ENCODE measurements around the gene PLAC1.

Gene PLAC1

DNA sequence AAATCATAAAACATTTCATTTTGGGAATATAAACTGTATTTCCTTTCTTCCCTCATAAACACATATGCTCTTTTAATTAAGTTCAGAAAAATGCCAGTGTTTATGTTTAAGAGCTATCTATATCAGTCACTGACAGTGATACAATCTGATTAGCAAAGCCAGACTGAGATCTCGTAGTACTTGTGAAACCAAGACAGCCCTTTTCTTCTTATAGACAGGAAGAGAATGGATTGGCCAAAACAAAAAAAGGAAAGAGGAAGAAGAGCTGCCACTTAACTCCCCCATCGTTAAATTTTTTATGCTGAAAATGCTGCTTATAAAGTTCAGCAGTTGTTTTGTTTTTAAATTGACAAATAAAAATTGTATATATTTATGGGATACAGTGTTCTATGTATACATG is 87.4 kb downstream of the PLAC1 start:
- no peaks in the 10 kb centered on the region for H3K9me3 ChIP-seq
- TF ChIP-seq, protein P1, sequence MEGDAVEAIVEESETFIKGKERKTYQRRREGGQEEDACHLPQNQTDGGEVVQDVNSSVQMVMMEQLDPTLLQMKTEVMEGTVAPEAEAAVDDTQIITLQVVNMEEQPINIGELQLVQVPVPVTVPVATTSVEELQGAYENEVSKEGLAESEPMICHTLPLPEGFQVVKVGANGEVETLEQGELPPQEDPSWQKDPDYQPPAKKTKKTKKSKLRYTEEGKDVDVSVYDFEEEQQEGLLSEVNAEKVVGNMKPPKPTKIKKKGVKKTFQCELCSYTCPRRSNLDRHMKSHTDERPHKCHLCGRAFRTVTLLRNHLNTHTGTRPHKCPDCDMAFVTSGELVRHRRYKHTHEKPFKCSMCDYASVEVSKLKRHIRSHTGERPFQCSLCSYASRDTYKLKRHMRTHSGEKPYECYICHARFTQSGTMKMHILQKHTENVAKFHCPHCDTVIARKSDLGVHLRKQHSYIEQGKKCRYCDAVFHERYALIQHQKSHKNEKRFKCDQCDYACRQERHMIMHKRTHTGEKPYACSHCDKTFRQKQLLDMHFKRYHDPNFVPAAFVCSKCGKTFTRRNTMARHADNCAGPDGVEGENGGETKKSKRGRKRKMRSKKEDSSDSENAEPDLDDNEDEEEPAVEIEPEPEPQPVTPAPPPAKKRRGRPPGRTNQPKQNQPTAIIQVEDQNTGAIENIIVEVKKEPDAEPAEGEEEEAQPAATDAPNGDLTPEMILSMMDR (IDR thresholded peaks at IDR 0.05) = no peak
- no peak overlapping the region for H3K4me3 ChIP-seq (ENCODE audit: low read depth in 1 of 2, low read length in 1 of 2)
- H3K27ac ChIP-seq = no peak overlapping the region
- H3K36me3 ChIP-seq = no peaks in the 10 kb centered on the region
- H3K4me1 ChIP-seq (ENCODE audit: control insufficient read depth in 1 of 2, insufficient read depth in 1 of 2, low read depth in 1 of 2, low read length in 1 of 2) = no peaks in the 10 kb centered on the region
- no peaks in the 10 kb centered on the region for H3K27me3 ChIP-seq

DNA sequence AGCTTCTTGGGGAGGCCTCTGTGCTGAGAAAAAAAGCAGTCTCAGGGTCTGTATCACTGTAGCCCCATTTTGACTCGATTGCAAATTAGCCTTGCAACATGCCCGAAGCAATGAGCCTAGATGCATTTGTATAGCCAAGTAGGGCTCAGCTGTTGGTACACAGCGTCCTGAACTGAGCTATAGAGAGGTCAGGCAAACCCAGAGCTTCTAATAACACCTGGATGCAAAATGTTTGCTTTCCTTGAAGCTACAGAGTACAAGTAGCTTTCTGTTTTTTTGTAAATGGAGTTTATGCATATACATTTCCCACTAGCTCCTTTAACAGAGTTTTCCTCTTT is 87.8 kb downstream of the PLAC1 start:
- no peaks in the 10 kb centered on the region for H3K36me3 ChIP-seq
- no peak overlapping the region for H3K4me3 ChIP-seq (ENCODE audit: low read depth in 1 of 2, low read length in 1 of 2)
- no peaks in the 10 kb centered on the region for H3K27me3 ChIP-seq
- no peaks in the 10 kb centered on the region for H3K9me3 ChIP-seq
- H3K27ac ChIP-seq = no peak overlapping the region
- no peaks in the 10 kb centered on the region for H3K4me1 ChIP-seq (ENCODE audit: control insufficient read depth in 1 of 2, insufficient read depth in 1 of 2, low read depth in 1 of 2, low read length in 1 of 2)
- TF ChIP-seq, protein P1 (IDR thresholded peaks at IDR 0.05) = no peak

DNA sequence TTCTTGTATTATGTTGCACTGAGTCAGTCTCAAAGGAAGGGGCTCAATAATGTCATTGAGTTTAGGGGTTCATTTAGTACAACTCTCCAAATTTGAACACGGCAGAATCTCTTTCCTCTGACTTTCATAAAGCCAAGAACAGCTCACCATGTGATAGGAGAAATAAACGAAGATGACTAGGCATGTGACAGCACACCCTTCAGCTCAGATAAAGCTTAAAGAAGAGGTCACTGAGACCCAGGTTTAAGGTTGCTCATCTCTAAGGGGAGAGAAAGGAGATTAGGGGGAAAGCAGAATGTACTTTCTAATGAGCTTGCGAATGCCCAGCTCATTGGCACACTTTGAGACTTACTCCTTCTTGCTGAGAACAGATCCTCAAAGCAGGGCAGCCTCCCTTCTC is 89.0 kb downstream of the PLAC1 start:
- Histone ChIP-seq H3K9me3 (no peaks in the 10 kb centered on the region), H3K27me3 (no peaks in the 10 kb centered on the region), H3K27ac (no peak overlapping the region), H3K36me3 (no peaks in the 10 kb centered on the region), H3K4me3 (ENCODE audit: low read depth in 1 of 2, low read length in 1 of 2) (no peak overlapping the region), H3K4me1 (ENCODE audit: control insufficient read depth in 1 of 2, insufficient read depth in 1 of 2, low read depth in 1 of 2, low read length in 1 of 2) (no peaks in the 10 kb centered on the region)
- TF ChIP-seq, protein P1 (IDR thresholded peaks at IDR 0.05) = no peak

DNA sequence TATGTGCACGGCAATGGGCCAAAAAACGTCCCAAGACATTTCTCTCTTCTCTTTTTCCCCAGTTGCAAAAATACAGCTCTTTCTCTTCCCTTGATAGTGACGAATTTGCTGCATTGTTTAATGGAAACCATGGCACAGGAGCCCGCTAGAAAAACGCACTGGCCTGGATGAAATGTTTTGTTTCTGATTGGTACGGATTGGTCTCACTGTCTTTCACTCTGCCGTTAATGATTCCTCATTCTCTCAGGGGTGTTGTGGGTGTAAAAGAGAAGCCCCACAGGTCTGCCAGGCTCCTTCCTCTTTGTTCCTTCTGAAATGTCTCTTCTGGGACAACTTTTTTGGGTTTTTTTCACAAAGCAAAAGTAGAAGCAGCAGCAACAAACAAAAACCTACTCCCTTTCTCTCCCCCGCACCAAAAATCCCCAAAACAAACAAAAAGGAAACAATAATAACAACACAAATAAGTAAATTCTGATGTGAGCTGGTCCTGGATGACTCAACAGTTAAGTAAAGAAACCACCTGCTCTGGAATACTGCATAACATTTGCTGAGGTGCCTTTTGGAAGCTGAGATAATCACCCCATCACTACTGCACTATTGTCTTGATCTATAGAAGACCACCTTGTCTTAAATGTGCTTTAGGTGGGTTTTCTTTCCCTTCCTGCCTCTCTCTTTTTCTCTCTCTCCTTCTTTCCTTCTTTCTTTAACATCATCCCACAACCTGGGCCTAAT is 89.8 kb downstream of the PLAC1 start:
- H3K9me3 ChIP-seq = no peaks in the 10 kb centered on the region
- no peaks in the 10 kb centered on the region for H3K36me3 ChIP-seq
- TF ChIP-seq, protein P1 (IDR thresholded peaks at IDR 0.05) = no peak
- H3K4me1 ChIP-seq (ENCODE audit: control insufficient read depth in 1 of 2, insufficient read depth in 1 of 2, low read depth in 1 of 2, low read length in 1 of 2) = no peaks in the 10 kb centered on the region
- H3K27me3 ChIP-seq = no peaks in the 10 kb centered on the region
- no peak overlapping the region for H3K4me3 ChIP-seq (ENCODE audit: low read depth in 1 of 2, low read length in 1 of 2)
- no peak overlapping the region for H3K27ac ChIP-seq

DNA sequence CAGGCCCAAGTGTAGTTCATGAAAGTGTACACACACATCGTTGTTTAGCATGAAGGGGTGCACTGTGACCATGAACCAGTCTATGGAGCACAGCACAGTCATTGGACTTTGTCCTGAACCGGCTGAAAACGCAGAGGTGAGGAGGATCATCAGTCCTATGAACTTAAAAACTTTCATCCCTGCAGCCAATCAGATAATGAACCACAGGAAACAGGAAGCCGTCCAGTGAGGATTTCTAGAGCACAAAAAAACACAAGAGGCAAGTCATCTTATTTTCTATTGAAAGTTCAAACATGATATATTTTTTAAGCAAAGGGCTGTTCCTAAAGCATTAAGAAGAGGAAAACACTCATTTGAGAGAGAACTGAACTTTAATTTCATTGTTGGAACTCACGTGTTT is 91.8 kb downstream of the PLAC1 start:
- Histone ChIP-seq H3K4me1 (ENCODE audit: control insufficient read depth in 1 of 2, insufficient read depth in 1 of 2, low read depth in 1 of 2, low read length in 1 of 2) (no peaks in the 10 kb centered on the region), H3K36me3 (no peaks in the 10 kb centered on the region), H3K4me3 (ENCODE audit: low read depth in 1 of 2, low read length in 1 of 2) (no peak overlapping the region), H3K9me3 (no peaks in the 10 kb centered on the region), H3K27ac (no peak overlapping the region), H3K27me3 (no peaks in the 10 kb centered on the region)
- TF ChIP-seq, protein P1 (IDR thresholded peaks at IDR 0.05) = no peak
